GM19025 (cell line): ENCODE measurements around the gene TIMM8B.
A peak's percentile ranks its signal among the peaks of the same experiment; 100 is the strongest.
"Not testable (repeated sequence)": the region's sequence is repeated elsewhere in the genome, so short reads cannot be mapped to it uniquely, and the experiment has no call there.

Experiments used
- ATAC-seq: cut with Tn5 transposase; IDR thresholded peaks from one replicate; pipeline ENCODE4 v1.9.1; 2021; ENCODE audit warnings: mild to moderate bottlenecking, low read depth, moderate library complexity; ENCODE audit not compliant: unreplicated experiment

The TIMM8B gene

GRCh38 chr11:112085822-112086421, 634 bp downstream of the TIMM8B start:
- peak; percentile 17 for ATAC-seq

GRCh38 chr11:112082729-112083128, 3.8 kb downstream of the TIMM8B start:
- no peak for ATAC-seq

DNA sequence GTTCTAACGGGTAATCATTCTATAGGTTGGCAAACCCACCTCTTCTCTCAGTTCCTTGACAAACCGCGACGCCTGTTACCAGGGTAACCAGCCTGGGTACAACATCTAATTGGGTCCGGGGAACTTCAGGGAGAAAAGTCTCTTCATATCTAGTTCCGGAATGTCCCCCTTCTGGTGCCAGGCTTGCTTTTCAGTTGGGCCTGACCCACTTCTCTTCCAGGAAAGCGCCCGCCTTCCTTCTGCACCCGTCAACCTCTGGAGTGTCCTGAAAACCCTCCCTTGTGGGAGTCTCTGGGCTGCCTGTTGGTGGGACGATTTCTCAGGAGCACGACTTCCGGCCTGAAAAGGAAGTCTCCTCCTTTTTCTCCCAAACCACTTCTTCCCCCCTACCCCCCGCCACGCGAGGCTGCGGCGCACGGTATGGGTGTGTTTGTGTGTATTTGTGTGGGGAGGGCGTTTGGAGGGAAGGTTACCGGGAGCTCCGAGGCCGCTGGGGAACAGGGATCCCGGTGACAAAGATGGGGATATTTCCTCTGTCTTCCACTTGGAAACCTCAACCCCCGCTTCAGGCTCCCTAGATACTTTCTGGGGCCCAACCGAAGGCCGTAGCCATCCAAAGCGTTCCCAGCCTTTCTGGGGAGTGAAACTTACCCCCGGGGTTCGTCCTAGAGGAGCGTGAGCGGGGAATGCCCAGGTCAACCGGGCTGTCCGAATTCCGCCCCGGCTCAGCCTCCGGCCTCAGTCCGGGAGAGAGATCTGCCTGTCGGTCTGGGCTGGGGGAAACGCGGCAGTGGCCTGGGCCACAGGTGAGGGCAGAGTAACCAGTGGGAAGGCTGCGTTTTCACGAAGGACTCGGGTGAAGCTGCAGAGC, 12.4 kb downstream of the TIMM8B start, which contains the start of the genes NKAPD1 and PIH1D2:
Gene NKAPD1, plus strand, starts transcription at position 359 of the 871 bp plus-strand sequence. CDS start 1,276 bp downstream, outside the sequence.
Gene PIH1D2, minus strand, starts transcription at position 77 of the 871 bp plus-strand sequence. CDS start 843 bp downstream, outside the sequence.
- peak; percentile 79 for ATAC-seq

- ATAC-seq, result no peak
Observed at GRCh38 chr11:112062923-112063322, 23.6 kb downstream of the TIMM8B start.

- no peak for ATAC-seq
Observed at GRCh38 chr11:112058103-112058502, 28.5 kb downstream of the TIMM8B start.

DNA sequence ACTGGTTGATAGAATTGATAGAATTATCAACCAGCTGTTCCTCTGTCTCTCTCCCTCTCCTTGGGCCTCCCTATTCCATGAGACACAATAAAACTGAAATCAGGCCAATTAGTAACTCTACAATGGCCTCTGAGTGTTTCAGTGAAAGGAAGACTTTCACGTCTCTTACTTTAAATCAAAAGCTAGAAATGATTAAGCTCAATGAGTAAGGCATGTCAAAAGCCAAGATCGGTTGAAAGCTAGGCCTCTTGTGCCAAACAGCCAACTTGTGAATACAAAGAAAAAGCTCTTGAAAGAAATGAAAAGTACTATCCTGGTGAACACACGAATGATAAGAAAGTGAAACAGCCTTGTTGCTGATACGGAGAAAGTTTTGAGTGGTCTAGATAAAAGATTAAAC, 29.4 kb downstream of the TIMM8B start:
- no peak for ATAC-seq

DNA sequence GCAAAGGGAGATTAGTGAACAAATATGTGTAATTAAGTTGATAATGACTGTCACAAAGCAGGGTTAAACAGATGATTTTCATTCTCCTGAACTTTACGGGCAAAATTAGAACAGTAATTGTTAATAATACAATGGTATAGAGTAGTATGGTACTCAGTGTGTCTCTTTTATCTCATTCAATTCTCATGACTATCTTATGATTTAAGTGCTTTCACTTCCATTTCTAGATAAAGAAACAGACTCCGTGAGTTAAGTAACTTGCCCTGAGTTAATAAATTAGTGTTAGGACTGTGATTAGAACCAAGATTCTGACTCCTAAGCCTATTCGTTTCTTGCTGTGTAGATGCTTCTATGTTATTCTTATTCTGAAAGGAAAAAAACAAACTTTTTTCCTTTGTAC, 34.8 kb downstream of the TIMM8B start:
- ATAC-seq, result no peak

GRCh38 chr11:112050721-112051120, 35.8 kb downstream of the TIMM8B start:
- peak; percentile 78 for ATAC-seq

- no peak for ATAC-seq
Observed at GRCh38 chr11:112049777-112050176, 36.8 kb downstream of the TIMM8B start.

DNA sequence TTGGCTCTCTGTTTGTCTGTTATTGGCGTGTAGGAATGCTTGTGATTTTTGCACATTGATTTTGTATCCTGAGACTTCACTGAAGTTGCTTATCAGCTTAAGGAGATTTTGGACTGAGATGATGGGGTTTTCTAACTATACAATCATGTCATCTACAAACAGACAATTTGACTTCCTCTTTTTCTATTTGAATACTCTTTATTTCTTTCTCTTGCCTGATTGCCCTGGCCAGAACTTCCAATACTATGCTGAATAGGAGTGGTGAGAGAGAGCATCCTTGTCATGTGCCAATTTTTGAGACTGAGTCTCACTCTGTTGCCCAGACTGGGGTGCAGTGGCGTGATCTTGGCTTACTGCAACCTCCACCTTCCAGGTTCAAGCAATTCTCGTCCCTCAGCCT, 38.3 kb downstream of the TIMM8B start:
- not testable (repeated sequence) for ATAC-seq

GRCh38 chr11:112046647-112047046, 39.9 kb downstream of the TIMM8B start:
- ATAC-seq, result not testable (repeated sequence)

GRCh38 chr11:112044961-112045360, 41.6 kb downstream of the TIMM8B start:
- no peak for ATAC-seq

- no peak for ATAC-seq
Observed at GRCh38 chr11:112042961-112043304, 43.6 kb downstream of the TIMM8B start.

DNA sequence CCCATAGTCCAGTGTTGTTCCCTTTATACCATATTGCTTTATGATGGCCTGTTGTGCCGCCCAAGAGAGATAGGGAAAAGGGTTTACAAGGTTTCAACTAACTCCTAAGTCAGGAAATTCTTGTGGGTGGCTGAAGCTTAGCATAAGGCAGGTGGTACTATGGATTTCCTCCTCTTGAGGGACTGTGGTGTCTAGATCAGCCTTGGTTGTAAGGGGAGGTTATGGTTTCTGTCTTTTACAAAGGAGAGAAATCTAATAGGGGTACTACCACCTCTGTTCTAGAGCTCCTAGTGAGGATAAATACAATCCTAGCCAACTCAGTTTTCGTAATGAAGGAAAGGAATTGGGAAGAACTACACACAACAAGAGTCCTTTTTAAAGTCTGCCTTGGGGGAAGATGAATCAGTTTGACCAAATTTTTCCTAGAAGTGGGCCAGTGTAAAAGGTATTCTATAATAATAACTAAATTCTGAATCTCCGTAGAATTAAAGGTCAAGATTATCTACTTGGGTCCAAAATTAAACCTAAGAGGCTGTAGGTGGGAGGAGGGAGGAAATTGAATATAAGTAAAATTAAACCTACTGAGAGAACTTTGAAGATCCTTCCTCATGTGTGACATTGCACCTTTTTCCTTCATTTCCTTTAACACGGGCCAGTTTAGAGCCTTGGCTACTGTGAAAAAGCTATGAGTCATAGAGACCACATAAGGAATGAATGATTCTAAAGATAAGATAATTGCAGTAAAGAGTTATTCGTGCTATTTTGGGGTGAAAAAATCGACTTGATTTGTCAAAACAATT, 44.2 kb downstream of the TIMM8B start:
- no peak for ATAC-seq

- no peak for ATAC-seq
Observed at GRCh38 chr11:112037527-112037926, 49.0 kb downstream of the TIMM8B start.
